Measurements from ENCODE around the gene RPP25.

GRCh38 chr15:74962671-74963070 lies 6.1 kb upstream of the RPP25 start:
- TF ChIP-seq ZFP3 (CRISPR knock-in tag; IDR thresholded peaks at IDR 0.05) (no peak), CREB5 (CRISPR knock-in tag; IDR thresholded peaks at IDR 0.05; ENCODE audit: low read depth) (no peak), ARNTL (CRISPR knock-in tag; IDR thresholded peaks at IDR 0.05; ENCODE audit: borderline replicate concordance, low read depth) (no peak), SNAI2 (CRISPR knock-in tag; IDR thresholded peaks at IDR 0.05) (no peak), BACH2 (CRISPR knock-in tag; IDR thresholded peaks at IDR 0.05; ENCODE audit: borderline replicate concordance) (no peak), RARB (CRISPR knock-in tag; IDR thresholded peaks at IDR 0.05) (no peak), ZC3H10 (CRISPR knock-in tag; IDR thresholded peaks at IDR 0.05) (no peak), CSRNP3 (CRISPR knock-in tag; IDR thresholded peaks at IDR 0.05) (no peak)
- TF ChIP-seq, protein P1, sequence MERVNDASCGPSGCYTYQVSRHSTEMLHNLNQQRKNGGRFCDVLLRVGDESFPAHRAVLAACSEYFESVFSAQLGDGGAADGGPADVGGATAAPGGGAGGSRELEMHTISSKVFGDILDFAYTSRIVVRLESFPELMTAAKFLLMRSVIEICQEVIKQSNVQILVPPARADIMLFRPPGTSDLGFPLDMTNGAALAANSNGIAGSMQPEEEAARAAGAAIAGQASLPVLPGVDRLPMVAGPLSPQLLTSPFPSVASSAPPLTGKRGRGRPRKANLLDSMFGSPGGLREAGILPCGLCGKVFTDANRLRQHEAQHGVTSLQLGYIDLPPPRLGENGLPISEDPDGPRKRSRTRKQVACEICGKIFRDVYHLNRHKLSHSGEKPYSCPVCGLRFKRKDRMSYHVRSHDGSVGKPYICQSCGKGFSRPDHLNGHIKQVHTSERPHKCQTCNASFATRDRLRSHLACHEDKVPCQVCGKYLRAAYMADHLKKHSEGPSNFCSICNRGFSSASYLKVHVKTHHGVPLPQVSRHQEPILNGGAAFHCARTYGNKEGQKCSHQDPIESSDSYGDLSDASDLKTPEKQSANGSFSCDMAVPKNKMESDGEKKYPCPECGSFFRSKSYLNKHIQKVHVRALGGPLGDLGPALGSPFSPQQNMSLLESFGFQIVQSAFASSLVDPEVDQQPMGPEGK (CRISPR knock-in tag; IDR thresholded peaks at IDR 0.05; ENCODE audit: borderline replicate concordance): no peak

Measured in SK-N-SH treated with all-trans-retinoic acid at 6 μM for 48 hours (cell line).